Mammary epithelial cell (primary cell): Measurements from ENCODE around the gene RAD9A.

Experiments used
- EZH2 ChIP-seq: IDR thresholded peaks from 2 replicates; pipeline ENCODE4 v1.6.1; 2012; ENCODE audit warnings: low read length, inconsistent platforms, borderline replicate concordance
- TF ChIP-seq, protein P1 (sequence below), 2 donors: IDR thresholded peaks in 1 of 2; conservative IDR thresholded peaks in 1 of 2; 2 replicates each; pipeline ENCODE4 v1.5.1; 2011 to 2012; ENCODE audit warnings: inconsistent platforms in 2 of 2, low read length in 2 of 2, mild to moderate bottlenecking in 2 of 2, control low read depth in 1 of 2, low read depth in 1 of 2; ENCODE audit not compliant: insufficient read depth in 1 of 2; ENCODE audit errors: extremely low read depth in 1 of 2

DNA sequence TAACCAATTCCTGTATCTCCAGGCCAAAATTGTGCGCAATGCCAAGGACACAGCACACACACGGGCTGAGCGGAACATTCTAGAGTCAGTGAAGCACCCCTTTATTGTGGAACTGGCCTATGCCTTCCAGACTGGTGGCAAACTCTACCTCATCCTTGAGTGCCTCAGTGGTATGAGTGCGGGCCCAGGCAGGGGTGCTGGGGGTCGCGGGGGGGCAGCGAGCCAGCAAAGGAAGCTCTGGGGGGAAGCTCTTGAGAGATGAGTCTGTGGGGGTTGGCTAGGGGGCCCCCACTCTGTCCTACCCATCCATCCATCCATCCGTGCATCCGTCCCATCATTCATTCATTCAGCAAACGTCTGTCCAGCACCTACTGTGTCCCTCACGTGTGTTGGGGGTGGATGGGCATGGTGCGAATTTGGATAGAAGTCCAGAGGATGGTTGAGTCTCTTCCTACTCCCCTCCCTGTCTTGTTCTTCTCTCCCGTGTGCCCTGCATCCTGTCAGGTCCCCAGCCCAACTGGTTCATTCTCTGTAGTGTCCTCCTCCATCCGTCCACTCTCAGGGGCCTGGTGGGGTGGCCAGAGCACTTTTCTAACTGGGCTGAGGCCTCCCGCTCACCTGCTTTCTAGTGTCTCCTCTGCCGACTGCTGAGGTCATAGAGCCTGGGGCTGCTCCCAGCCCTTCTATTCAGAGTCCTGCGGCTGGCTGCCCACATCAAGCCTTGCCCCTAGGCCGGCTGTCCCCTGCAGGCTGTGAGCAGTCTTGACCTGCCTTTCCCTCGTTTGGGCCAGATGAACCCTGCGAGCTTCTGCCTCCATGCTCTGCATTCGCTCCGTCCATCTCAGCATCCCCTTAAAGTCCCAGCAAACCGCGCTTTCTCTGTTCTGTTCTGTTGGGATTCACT is 39.8 kb downstream of the RAD9A start:
- TF ChIP-seq, protein P1, sequence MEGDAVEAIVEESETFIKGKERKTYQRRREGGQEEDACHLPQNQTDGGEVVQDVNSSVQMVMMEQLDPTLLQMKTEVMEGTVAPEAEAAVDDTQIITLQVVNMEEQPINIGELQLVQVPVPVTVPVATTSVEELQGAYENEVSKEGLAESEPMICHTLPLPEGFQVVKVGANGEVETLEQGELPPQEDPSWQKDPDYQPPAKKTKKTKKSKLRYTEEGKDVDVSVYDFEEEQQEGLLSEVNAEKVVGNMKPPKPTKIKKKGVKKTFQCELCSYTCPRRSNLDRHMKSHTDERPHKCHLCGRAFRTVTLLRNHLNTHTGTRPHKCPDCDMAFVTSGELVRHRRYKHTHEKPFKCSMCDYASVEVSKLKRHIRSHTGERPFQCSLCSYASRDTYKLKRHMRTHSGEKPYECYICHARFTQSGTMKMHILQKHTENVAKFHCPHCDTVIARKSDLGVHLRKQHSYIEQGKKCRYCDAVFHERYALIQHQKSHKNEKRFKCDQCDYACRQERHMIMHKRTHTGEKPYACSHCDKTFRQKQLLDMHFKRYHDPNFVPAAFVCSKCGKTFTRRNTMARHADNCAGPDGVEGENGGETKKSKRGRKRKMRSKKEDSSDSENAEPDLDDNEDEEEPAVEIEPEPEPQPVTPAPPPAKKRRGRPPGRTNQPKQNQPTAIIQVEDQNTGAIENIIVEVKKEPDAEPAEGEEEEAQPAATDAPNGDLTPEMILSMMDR (conservative IDR thresholded peaks at IDR 0.05 in 1 of 2, IDR thresholded peaks at IDR 0.05 in 1 of 2; ENCODE audit: extremely low read depth in 1 of 2, insufficient read depth in 1 of 2, low read depth in 1 of 2, low read length in 2 of 2): no peak
- TF ChIP-seq EZH2: no peak
